Colonic mucosa (tissue), 4 donors: ENCODE data around the gene MON2. TPM values are rescaled to one million over a fixed set of nuclear protein-coding genes. Genes with fewer than 3 reads are reported as not detected.
"Not testable (repeated sequence)": the region's sequence is repeated elsewhere in the genome, so short reads cannot be mapped to it uniquely, and the experiment has no call there.

ENCODE experiments used
- DNase-seq: peaks from one replicate; pipeline ENCODE4 v3.0.0-alpha.2; 2020
- H3K27ac ChIP-seq: fragments of 200-600 bp; one replicate; pipeline ENCODE4 v1.8.0; 2021
- H3K27me3 ChIP-seq: fragments of 200-600 bp; one replicate; pipeline ENCODE4 v1.8.0; 2021
- H3K36me3 ChIP-seq: fragments of 200-600 bp; one replicate; pipeline ENCODE4 v1.8.0; 2021
- H3K4me1 ChIP-seq: fragments of 200-600 bp; one replicate; pipeline ENCODE4 v1.8.0; 2021; ENCODE audit warnings: mild to moderate bottlenecking
- H3K4me3 ChIP-seq: fragments of 200-600 bp; one replicate; pipeline ENCODE4 v1.8.0; 2021
- H3K9ac ChIP-seq, 2 donors: one replicate each; pipeline ENCODE4 v1.7.0; 2013; ENCODE audit warnings: control low read depth in 2 of 2, low read depth in 2 of 2, low read length in 2 of 2
- H3K9me3 ChIP-seq: fragments of 200-600 bp; one replicate; pipeline ENCODE4 v1.8.0; 2021
- intact Hi-C: fragments of 100-400 bp; cut with DNase I; formaldehyde crosslinking; loops from one replicate; pipeline ENCODE4 v1.14.1; 2022
- total RNA-seq, 2 donors: library from RNA; stranded (reverse); fragmentation: NEBNext Ultra II Directional in 1 of 2; extraction: Animal tissue kit (Norgen Biotek cat#: 25700) in 1 of 2; gene quantifications; one replicate each; pipeline ENCODE4 v1.2.1, GENCODE V29; 2021
- TF ChIP-seq, protein P1 (sequence below): fragments of 200-600 bp; IDR thresholded peaks from one replicate; pipeline ENCODE4 v1.8.0; 2022; ENCODE audit warnings: antibody characterized with exemption, mild to moderate bottlenecking
- donor health status: healthy.
- donor health status: DM: no; HTN: no; CAD: no.
- donor health status: DM: no; HTN: no; CAD: no.

The MON2 gene
- total RNA-seq, 2 donors from 2014 or later, result 50.4 to 53.0 TPM

DNA sequence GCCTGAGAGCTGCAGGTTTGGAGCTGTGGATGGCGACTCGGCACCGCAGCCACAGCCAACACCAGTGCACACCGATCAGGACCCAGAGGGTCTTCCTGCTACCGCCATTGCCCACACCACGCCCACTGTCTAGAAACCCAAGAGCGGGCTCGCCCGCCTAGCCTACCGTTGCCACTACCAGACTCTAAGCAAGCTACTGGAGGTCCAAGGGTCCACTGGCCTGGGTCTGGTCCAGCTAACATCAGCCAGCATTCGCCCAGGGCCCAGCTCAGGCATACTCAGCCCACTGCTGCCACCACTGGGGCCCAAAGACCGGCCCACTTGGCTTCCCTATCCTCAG lies 30.5 kb upstream of the MON2 start:
- intact Hi-C loops, result loop anchor here (5.0 kb wide), 2 partner anchors 136 to 361 kb away; no protein-coding TSS in a partner anchor
- TF ChIP-seq, protein P1, sequence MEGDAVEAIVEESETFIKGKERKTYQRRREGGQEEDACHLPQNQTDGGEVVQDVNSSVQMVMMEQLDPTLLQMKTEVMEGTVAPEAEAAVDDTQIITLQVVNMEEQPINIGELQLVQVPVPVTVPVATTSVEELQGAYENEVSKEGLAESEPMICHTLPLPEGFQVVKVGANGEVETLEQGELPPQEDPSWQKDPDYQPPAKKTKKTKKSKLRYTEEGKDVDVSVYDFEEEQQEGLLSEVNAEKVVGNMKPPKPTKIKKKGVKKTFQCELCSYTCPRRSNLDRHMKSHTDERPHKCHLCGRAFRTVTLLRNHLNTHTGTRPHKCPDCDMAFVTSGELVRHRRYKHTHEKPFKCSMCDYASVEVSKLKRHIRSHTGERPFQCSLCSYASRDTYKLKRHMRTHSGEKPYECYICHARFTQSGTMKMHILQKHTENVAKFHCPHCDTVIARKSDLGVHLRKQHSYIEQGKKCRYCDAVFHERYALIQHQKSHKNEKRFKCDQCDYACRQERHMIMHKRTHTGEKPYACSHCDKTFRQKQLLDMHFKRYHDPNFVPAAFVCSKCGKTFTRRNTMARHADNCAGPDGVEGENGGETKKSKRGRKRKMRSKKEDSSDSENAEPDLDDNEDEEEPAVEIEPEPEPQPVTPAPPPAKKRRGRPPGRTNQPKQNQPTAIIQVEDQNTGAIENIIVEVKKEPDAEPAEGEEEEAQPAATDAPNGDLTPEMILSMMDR, result no peak
- Histone ChIP-seq H3K4me3 (no peak overlapping the region), H3K27me3 (no peaks in the 10 kb centered on the region), H3K9ac (no peak overlapping the region), H3K4me1 (no peaks in the 10 kb centered on the region), H3K36me3 (no peaks in the 10 kb centered on the region), H3K27ac (no peak overlapping the region), H3K9me3 (no peaks in the 10 kb centered on the region)
- no peak for DNase-seq

GRCh38 chr12:62438098-62438692 lies 28.4 kb upstream of the MON2 start:
- intact Hi-C loops, result loop anchor here (5.0 kb wide), 2 partner anchors 134 to 359 kb away; no protein-coding TSS in a partner anchor
- Histone ChIP-seq H3K9me3 (no peaks in the 10 kb centered on the region), H3K36me3 (no peaks in the 10 kb centered on the region), H3K9ac (no peak overlapping the region), H3K27me3 (no peaks in the 10 kb centered on the region), H3K4me1 (no peaks in the 10 kb centered on the region), H3K4me3 (no peak overlapping the region), H3K27ac (no peak overlapping the region)
- peak; percentile 74 for DNase-seq
- TF ChIP-seq, protein P1, result peak; percentile 72

DNA sequence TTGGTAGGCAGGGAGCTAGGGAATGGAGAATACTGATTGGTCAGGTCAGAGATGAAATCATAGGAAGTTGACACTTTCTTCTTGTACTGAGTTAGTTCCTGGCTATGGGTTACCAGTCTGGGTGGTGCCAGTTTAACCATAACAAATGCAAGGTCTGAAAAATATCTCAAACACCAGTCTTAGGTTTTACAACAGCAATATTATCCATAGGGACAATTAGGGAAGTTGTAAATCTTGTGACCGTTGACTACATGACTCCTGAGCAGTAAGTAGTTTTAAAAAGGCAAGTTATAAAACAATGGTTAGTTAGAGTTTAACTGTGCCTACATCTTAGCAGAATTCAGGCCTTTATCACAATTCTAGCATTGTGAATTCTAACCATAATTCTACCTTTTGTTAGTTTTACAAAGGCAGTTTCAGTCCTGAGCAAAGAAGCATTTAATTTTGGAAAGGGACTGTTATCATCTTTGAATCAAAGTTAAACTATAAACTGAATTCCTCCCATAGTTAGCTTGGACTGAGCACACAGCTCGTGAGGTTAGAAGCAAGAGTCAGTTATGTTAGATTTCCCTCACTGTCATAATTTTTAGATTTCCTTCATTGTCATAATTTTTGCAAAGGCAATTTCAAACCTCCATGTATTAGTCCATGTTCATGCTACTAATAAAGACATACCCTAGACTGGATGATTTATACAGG lies 19.7 kb upstream of the MON2 start:
- Histone ChIP-seq H3K9ac (no peak overlapping the region), H3K36me3 (no peaks in the 10 kb centered on the region), H3K4me1 (no peaks in the 10 kb centered on the region), H3K4me3 (no peak overlapping the region), H3K27me3 (no peaks in the 10 kb centered on the region), H3K9me3 (no peaks in the 10 kb centered on the region), H3K27ac (peak overlapping the region; percentile 4)
- intact Hi-C loops, result no loop called here
- peak; percentile 30 for DNase-seq
- TF ChIP-seq, protein P1, result no peak

DNA sequence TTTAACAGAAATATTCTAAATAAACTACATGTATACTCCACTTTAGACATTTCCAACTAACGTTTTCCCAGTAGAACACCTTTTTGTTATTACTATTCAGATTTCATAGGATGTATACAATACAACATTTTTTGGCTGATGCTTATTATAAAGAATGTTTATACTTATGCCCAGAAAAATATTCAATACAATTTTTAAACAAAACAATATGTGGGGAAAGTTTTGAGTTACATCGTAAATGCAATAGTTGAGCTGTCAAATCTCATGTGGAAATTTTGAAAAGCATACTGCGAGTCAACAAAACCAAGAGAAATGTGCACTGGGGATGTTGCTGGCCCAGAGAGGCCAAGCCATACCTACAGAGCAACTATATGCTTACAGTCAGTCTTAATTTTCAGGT lies 18.2 kb upstream of the MON2 start:
- TF ChIP-seq, protein P1, result no peak
- no peaks in the 10 kb centered on the region for H3K36me3 ChIP-seq
- intact Hi-C loops, result no loop called here
- H3K27ac ChIP-seq, result no peak overlapping the region
- H3K9ac ChIP-seq, result no peak overlapping the region
- H3K4me1 ChIP-seq, result no peaks in the 10 kb centered on the region
- H3K9me3 ChIP-seq, result no peaks in the 10 kb centered on the region
- no peak for DNase-seq
- no peaks in the 10 kb centered on the region for H3K27me3 ChIP-seq
- no peak overlapping the region for H3K4me3 ChIP-seq

- DNase-seq, intact Hi-C loops: not testable (repeated sequence)
Measured at GRCh38 chr12:62455429-62455828, 11.2 kb upstream of the MON2 start.

DNA sequence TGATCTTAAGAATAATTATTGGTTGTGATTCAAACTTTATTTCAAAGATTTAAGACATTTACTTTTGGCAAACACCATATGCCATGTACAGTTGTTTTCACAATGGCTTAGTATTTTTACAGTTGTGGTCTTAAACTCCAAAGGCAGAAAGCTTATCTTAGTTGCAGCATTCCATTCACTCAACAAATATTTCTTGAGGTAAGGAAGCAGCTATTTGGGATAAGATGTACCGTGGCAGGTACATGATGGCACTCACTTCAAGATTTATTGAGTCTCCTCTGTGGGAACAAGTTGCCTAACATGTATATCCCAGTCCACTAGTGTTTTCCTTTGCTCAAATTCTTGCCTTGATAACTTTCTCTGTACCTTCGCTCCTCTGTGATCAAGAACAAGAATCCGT lies 8.0 kb upstream of the MON2 start:
- DNase-seq, result no peak
- Histone ChIP-seq H3K9ac (no peak overlapping the region), H3K9me3 (no peaks in the 10 kb centered on the region), H3K27me3 (no peaks in the 10 kb centered on the region), H3K4me3 (no peak overlapping the region), H3K36me3 (no peaks in the 10 kb centered on the region), H3K27ac (no peak overlapping the region), H3K4me1 (no peaks in the 10 kb centered on the region)
- intact Hi-C loops, result no loop called here
- TF ChIP-seq, protein P1, result no peak

More at GRCh38 chr12:62455429-62455828, 11.2 kb upstream of the MON2 start:
- not testable (repeated sequence) for H3K9ac ChIP-seq, H3K27me3 ChIP-seq, H3K9me3 ChIP-seq, H3K36me3 ChIP-seq, H3K4me1 ChIP-seq, H3K27ac ChIP-seq, H3K4me3 ChIP-seq
